ACC112 (cell line): ENCODE data around the gene ADH1C.
"Not testable (repeated sequence)": the region's sequence is repeated elsewhere in the genome, so short reads cannot be mapped to it uniquely, and the experiment has no call there.

Experiments used
- H2AFZ ChIP-seq: fragments of 200-600 bp; sonication (generic); one replicate; pipeline ENCODE4 v1.6.0; 2017; ENCODE audit warnings: antibody characterized with exemption, low read length; ENCODE audit not compliant: unreplicated experiment
- H3K27ac ChIP-seq: fragments of 200-600 bp; sonication (generic); 2 replicates; pipeline ENCODE4 v1.5.1; 2014; ENCODE audit warnings: low read depth, mild to moderate bottlenecking, antibody characterized with exemption, low read length, moderate library complexity
- H3K27me3 ChIP-seq: fragments of 200-600 bp; sonication (generic); 2 replicates; pipeline ENCODE4 v1.6.1; 2014; ENCODE audit warnings: mild to moderate bottlenecking, antibody characterized with exemption, low read length, moderate library complexity, mixed read lengths; ENCODE audit not compliant: insufficient read depth
- H3K36me3 ChIP-seq: fragments of 200-600 bp; sonication (generic); 2 replicates; pipeline ENCODE4 v1.6.1; 2016; ENCODE audit warnings: mild to moderate bottlenecking, antibody characterized with exemption, low read length, moderate library complexity, mixed read lengths; ENCODE audit not compliant: insufficient read depth
- H3K4me1 ChIP-seq: fragments of 200-600 bp; sonication (generic); one replicate; pipeline ENCODE4 v1.6.1; 2016; ENCODE audit warnings: low read length, mixed read lengths; ENCODE audit not compliant: insufficient read depth, unreplicated experiment, control insufficient read depth
- H3K4me3 ChIP-seq: fragments of 200-600 bp; sonication (generic); 2 replicates; pipeline ENCODE4 v1.5.1; 2014; ENCODE audit warnings: mild to moderate bottlenecking, low read depth, low read length
- H3K79me2 ChIP-seq: fragments of 200-600 bp; sonication (generic); one replicate; pipeline ENCODE4 v1.6.0; 2016; ENCODE audit warnings: low read length; ENCODE audit not compliant: control insufficient read depth, unreplicated experiment, insufficient read depth

Gene ADH1C

GRCh38 chr4:99357948-99358347 lies 5.4 kb upstream of the ADH1C start:
- no peak overlapping the region for H3K4me3 ChIP-seq
- no peaks in the 10 kb centered on the region for H3K36me3 ChIP-seq
- no peaks in the 10 kb centered on the region for H3K79me2 ChIP-seq
- H3K27me3 ChIP-seq, result no peaks in the 10 kb centered on the region
- no peaks in the 10 kb centered on the region for H3K4me1 ChIP-seq
- no peak overlapping the region for H2AFZ ChIP-seq
- H3K27ac ChIP-seq, result no peak overlapping the region

- no peaks in the 10 kb centered on the region for H3K79me2 ChIP-seq
- no peaks in the 10 kb centered on the region for H3K4me1 ChIP-seq
- H3K4me3 ChIP-seq, result no peak overlapping the region
- no peak overlapping the region for H3K27ac ChIP-seq
- H3K27me3 ChIP-seq, result no peaks in the 10 kb centered on the region
- no peaks in the 10 kb centered on the region for H3K36me3 ChIP-seq
- H2AFZ ChIP-seq, result no peak overlapping the region
Measured at GRCh38 chr4:99356992-99357391, 4.4 kb upstream of the ADH1C start.

GRCh38 chr4:99356149-99356548 lies 3.6 kb upstream of the ADH1C start:
- not testable (repeated sequence) for H3K4me1 ChIP-seq, H3K79me2 ChIP-seq, H2AFZ ChIP-seq, H3K4me3 ChIP-seq, H3K27ac ChIP-seq, H3K36me3 ChIP-seq, H3K27me3 ChIP-seq

- no peak overlapping the region for H2AFZ ChIP-seq
- no peaks in the 10 kb centered on the region for H3K79me2 ChIP-seq
- no peaks in the 10 kb centered on the region for H3K27me3 ChIP-seq
- no peak overlapping the region for H3K4me3 ChIP-seq
- H3K36me3 ChIP-seq, result no peaks in the 10 kb centered on the region
- H3K4me1 ChIP-seq, result no peaks in the 10 kb centered on the region
- no peak overlapping the region for H3K27ac ChIP-seq
Measured at GRCh38 chr4:99351487-99351886, 1.1 kb downstream of the ADH1C start.

GRCh38 chr4:99349338-99349737 lies 3.2 kb downstream of the ADH1C start:
- no peak overlapping the region for H2AFZ ChIP-seq
- no peaks in the 10 kb centered on the region for H3K27me3 ChIP-seq
- no peaks in the 10 kb centered on the region for H3K4me1 ChIP-seq
- H3K36me3 ChIP-seq, result no peaks in the 10 kb centered on the region
- no peak overlapping the region for H3K27ac ChIP-seq
- H3K79me2 ChIP-seq, result no peaks in the 10 kb centered on the region
- no peak overlapping the region for H3K4me3 ChIP-seq

- H3K36me3 ChIP-seq, H3K27me3 ChIP-seq, H3K4me3 ChIP-seq, H3K4me1 ChIP-seq, H2AFZ ChIP-seq, H3K27ac ChIP-seq, H3K79me2 ChIP-seq: not testable (repeated sequence)
Measured at GRCh38 chr4:99342624-99343023, 9.9 kb downstream of the ADH1C start.

GRCh38 chr4:99341426-99341825 lies 11.1 kb downstream of the ADH1C start:
- Histone ChIP-seq H2AFZ (no peak overlapping the region), H3K36me3 (no peaks in the 10 kb centered on the region), H3K27me3 (no peaks in the 10 kb centered on the region), H3K4me1 (no peaks in the 10 kb centered on the region), H3K27ac (no peak overlapping the region), H3K4me3 (no peak overlapping the region), H3K79me2 (no peaks in the 10 kb centered on the region)

- Histone ChIP-seq H3K4me3 (no peak overlapping the region), H3K4me1 (no peaks in the 10 kb centered on the region), H3K27ac (no peak overlapping the region), H3K36me3 (no peaks in the 10 kb centered on the region), H3K27me3 (no peaks in the 10 kb centered on the region), H3K79me2 (no peaks in the 10 kb centered on the region), H2AFZ (no peak overlapping the region)
Measured at GRCh38 chr4:99339172-99339571, 13.4 kb downstream of the ADH1C start.

GRCh38 chr4:99336553-99336952 lies 16.0 kb downstream of the ADH1C start:
- no peaks in the 10 kb centered on the region for H3K4me1 ChIP-seq
- no peaks in the 10 kb centered on the region for H3K79me2 ChIP-seq
- no peaks in the 10 kb centered on the region for H3K36me3 ChIP-seq
- no peak overlapping the region for H3K4me3 ChIP-seq
- no peak overlapping the region for H3K27ac ChIP-seq
- H3K27me3 ChIP-seq, result no peaks in the 10 kb centered on the region
- H2AFZ ChIP-seq, result no peak overlapping the region

GRCh38 chr4:99334880-99335279 lies 17.7 kb downstream of the ADH1C start:
- no peaks in the 10 kb centered on the region for H3K4me1 ChIP-seq
- H3K79me2 ChIP-seq, result no peaks in the 10 kb centered on the region
- H3K27ac ChIP-seq, result no peak overlapping the region
- H3K36me3 ChIP-seq, result no peaks in the 10 kb centered on the region
- no peak overlapping the region for H2AFZ ChIP-seq
- no peaks in the 10 kb centered on the region for H3K27me3 ChIP-seq
- H3K4me3 ChIP-seq, result no peak overlapping the region

GRCh38 chr4:99330648-99331047 lies 21.9 kb downstream of the ADH1C start:
- Histone ChIP-seq H3K79me2 (no peaks in the 10 kb centered on the region), H3K4me3 (no peak overlapping the region), H3K36me3 (no peaks in the 10 kb centered on the region), H3K27ac (no peak overlapping the region), H2AFZ (no peak overlapping the region), H3K4me1 (no peaks in the 10 kb centered on the region), H3K27me3 (no peaks in the 10 kb centered on the region)

GRCh38 chr4:99329876-99330275 lies 22.7 kb downstream of the ADH1C start:
- Histone ChIP-seq H3K36me3 (no peaks in the 10 kb centered on the region), H3K27ac (no peak overlapping the region), H3K4me3 (no peak overlapping the region), H2AFZ (no peak overlapping the region), H3K4me1 (no peaks in the 10 kb centered on the region), H3K27me3 (no peaks in the 10 kb centered on the region), H3K79me2 (no peaks in the 10 kb centered on the region)
